GM10248 (cell line): ENCODE measurements around the gene CFAP161.

ENCODE experiments used
- CTCF ChIA-PET: fragments of 300-600 bp; sonication (Branson Sonifier 250); formaldehyde crosslinking; extraction: SDS; loops from one replicate; lab custom pipeline; 2021; ENCODE audit warnings: antibody characterized with exemption; lab: Yijun Ruan, JAX
- POLR2A ChIA-PET: fragments of 350-650 bp; sonication (Branson Sonifier 250); formaldehyde crosslinking; extraction: SDS; loops from one replicate; lab custom pipeline; 2020; ENCODE audit warnings: antibody characterized with exemption; lab: Yijun Ruan, JAX
- DNase-seq: peaks from one replicate; pipeline ENCODE4 v3.0.0; 2012; ENCODE audit errors: extremely low spot score
- CTCF ChIP-seq: IDR thresholded peaks from 2 replicates; pipeline ENCODE4 v1.5.1; 2012; ENCODE audit warnings: mild to moderate bottlenecking, low read depth; ENCODE audit errors: extremely low read depth, missing control alignments, control extremely low read depth

The CFAP161 gene

GRCh38 chr15:81190922-81191507 lies 56.9 kb downstream of the CFAP161 start:
- POLR2A ChIA-PET = no interaction called here
- TF ChIP-seq CTCF = no peak
- CTCF ChIA-PET = interaction anchor here (0.7 to 3.0 kb wide), 3 partner anchors 17 to 75 kb away, joined by 3 to 18 read pairs (median 3); no protein-coding TSS in a partner anchor
- no peak for DNase-seq

GRCh38 chr15:81191701-81192100 lies 57.6 kb downstream of the CFAP161 start:
- DNase-seq = no peak
- no peak for TF ChIP-seq CTCF
- ChIA-PET CTCF (interaction anchor here (0.7 to 3.0 kb wide), 4 partner anchors 17 to 75 kb away, joined by 3 to 18 read pairs (median 4); no protein-coding TSS in a partner anchor), POLR2A (no interaction called here)

- POLR2A ChIA-PET = no interaction called here
- DNase-seq = no peak
- TF ChIP-seq CTCF = no peak
- CTCF ChIA-PET = interaction anchor here (1.7 kb wide), 1 partner anchor 39 kb away, joined by 6 read pairs; no protein-coding TSS in a partner anchor
These were observed 60.7 kb downstream of the CFAP161 start for GRCh38 chr15:81194723-81195122.

GRCh38 chr15:81195339-81195864 lies 61.3 kb downstream of the CFAP161 start:
- CTCF ChIA-PET = interaction anchor here (1.7 kb wide), 1 partner anchor 40 kb away, joined by 6 read pairs; no protein-coding TSS in a partner anchor
- no peak for TF ChIP-seq CTCF
- POLR2A ChIA-PET = no interaction called here
- no peak for DNase-seq

- no peak for TF ChIP-seq CTCF
- POLR2A ChIA-PET = interaction anchor here (0.6 kb wide), 1 partner anchor 8 kb away, joined by 4 read pairs; no protein-coding TSS in a partner anchor
- CTCF ChIA-PET = interaction anchor here (0.9 kb wide), 1 partner anchor 8 kb away, joined by 3 read pairs; no protein-coding TSS in a partner anchor
- no peak for DNase-seq
These were observed 62.6 kb downstream of the CFAP161 start, which contains the start of gene IL16 for GRCh38 chr15:81196576-81197254. Gene IL16, plus strand, starts transcription at chr15:81196879. Its CDS starts 28,521 bp downstream, at chr15:81225400.

GRCh38 chr15:81197255-81197630 lies 63.2 kb downstream of the CFAP161 start:
- no peak for TF ChIP-seq CTCF
- ChIA-PET CTCF (interaction anchor here (0.9 kb wide), 1 partner anchor 9 kb away, joined by 3 read pairs; no protein-coding TSS in a partner anchor), POLR2A (no interaction called here)
- no peak for DNase-seq
